ENCODE results near the gene SNCA. TPM values are rescaled to one million over a fixed set of nuclear protein-coding genes. Genes with fewer than 3 reads are reported as not detected.

SNCA gene
- polyA plus RNA-seq, 4 donors = 0.89 to 12.7 (median 3.1) TPM

- H3K4me1 ChIP-seq (ENCODE audit: control insufficient read depth in 3 of 3, insufficient read depth in 2 of 3, low read depth in 1 of 3, low read length in 2 of 3) = peaks cover 0 to 5% (median 0%) of the 10 kb centered on the region in 3 donors
- no peak overlapping the region for H3K4me3 ChIP-seq (ENCODE audit: low read depth in 1 of 3, low read length in 3 of 3)
- FAIRE-seq (no peak), DNase-seq (no peak)
- WGBS, 3 donors = 89 to 92% (median 91%) methylated on average over 2 of the region's 2 CpGs
- no peaks in the 10 kb centered on the region for H3K36me3 ChIP-seq (ENCODE audit: control insufficient read depth in 3 of 3, insufficient read depth in 2 of 3, low read depth in 1 of 3, low read length in 3 of 3)
- no peaks in the 10 kb centered on the region for H3K27me3 ChIP-seq (ENCODE audit: control insufficient read depth in 3 of 3, insufficient read depth in 3 of 3, low read length in 3 of 3)
- no peaks in the 10 kb centered on the region for H3K9me3 ChIP-seq (ENCODE audit: control insufficient read depth in 2 of 2, insufficient read depth in 1 of 2, low read depth in 1 of 2, low read length in 1 of 2)
- H3K27ac ChIP-seq (ENCODE audit: low read depth in 1 of 3, low read length in 2 of 3) = no peak overlapping the region
Observed at GRCh38 chr4:89704651-89705395, 132.1 kb downstream of the SNCA start.

GRCh38 chr4:89703829-89704590 is 133.0 kb downstream of the SNCA start:
- WGBS, 3 donors = 79 to 81% (median 80%) methylated on average over 6 of the region's 6 CpGs
- no peaks in the 10 kb centered on the region for H3K9me3 ChIP-seq (ENCODE audit: control insufficient read depth in 2 of 2, insufficient read depth in 1 of 2, low read depth in 1 of 2, low read length in 1 of 2)
- no peak overlapping the region for H3K4me3 ChIP-seq (ENCODE audit: low read depth in 1 of 3, low read length in 3 of 3)
- FAIRE-seq (no peak), DNase-seq (no peak)
- H3K36me3 ChIP-seq (ENCODE audit: control insufficient read depth in 3 of 3, insufficient read depth in 2 of 3, low read depth in 1 of 3, low read length in 3 of 3) = no peaks in the 10 kb centered on the region
- peaks cover 0 to 3% (median 0%) of the 10 kb centered on the region in 3 donors for H3K4me1 ChIP-seq (ENCODE audit: control insufficient read depth in 3 of 3, insufficient read depth in 2 of 3, low read depth in 1 of 3, low read length in 2 of 3)
- no peaks in the 10 kb centered on the region for H3K27me3 ChIP-seq (ENCODE audit: control insufficient read depth in 3 of 3, insufficient read depth in 3 of 3, low read length in 3 of 3)
- no peak overlapping the region for H3K27ac ChIP-seq (ENCODE audit: low read depth in 1 of 3, low read length in 2 of 3)

GRCh38 chr4:89700766-89701423 is 136.1 kb downstream of the SNCA start:
- H3K9me3 ChIP-seq (ENCODE audit: control insufficient read depth in 2 of 2, insufficient read depth in 1 of 2, low read depth in 1 of 2, low read length in 1 of 2) = no peaks in the 10 kb centered on the region
- FAIRE-seq = no peak
- H3K4me1 ChIP-seq (ENCODE audit: control insufficient read depth in 3 of 3, insufficient read depth in 2 of 3, low read depth in 1 of 3, low read length in 2 of 3) = no peaks in the 10 kb centered on the region
- H3K27ac ChIP-seq (ENCODE audit: low read depth in 1 of 3, low read length in 2 of 3) = no peak overlapping the region
- DNase-seq = no peak
- WGBS, 3 donors = 66 to 72% (median 69%) methylated on average over 1 of the region's 1 CpG
- H3K36me3 ChIP-seq (ENCODE audit: control insufficient read depth in 3 of 3, insufficient read depth in 2 of 3, low read depth in 1 of 3, low read length in 3 of 3) = no peaks in the 10 kb centered on the region
- H3K4me3 ChIP-seq (ENCODE audit: low read depth in 1 of 3, low read length in 3 of 3) = no peak overlapping the region
- H3K27me3 ChIP-seq (ENCODE audit: control insufficient read depth in 3 of 3, insufficient read depth in 3 of 3, low read length in 3 of 3) = no peaks in the 10 kb centered on the region

- Histone ChIP-seq H3K4me3 (ENCODE audit: low read depth in 1 of 3, low read length in 3 of 3) (no peak overlapping the region), H3K36me3 (ENCODE audit: control insufficient read depth in 3 of 3, insufficient read depth in 2 of 3, low read depth in 1 of 3, low read length in 3 of 3) (no peaks in the 10 kb centered on the region), H3K9me3 (ENCODE audit: control insufficient read depth in 2 of 2, insufficient read depth in 1 of 2, low read depth in 1 of 2, low read length in 1 of 2) (no peaks in the 10 kb centered on the region), H3K4me1 (ENCODE audit: control insufficient read depth in 3 of 3, insufficient read depth in 2 of 3, low read depth in 1 of 3, low read length in 2 of 3) (no peaks in the 10 kb centered on the region), H3K27me3 (ENCODE audit: control insufficient read depth in 3 of 3, insufficient read depth in 3 of 3, low read length in 3 of 3) (peaks cover 0 to 3% (median 0%) of the 10 kb centered on the region in 3 donors), H3K27ac (ENCODE audit: low read depth in 1 of 3, low read length in 2 of 3) (no peak overlapping the region)
- FAIRE-seq (no peak), DNase-seq (no peak)
- 75 to 89% (median 87%) methylated on average over 4 of the region's 4 CpGs for WGBS, 3 donors
Observed at GRCh38 chr4:89685690-89686089, 151.3 kb downstream of the SNCA start.

- no peak for FAIRE-seq
- WGBS, 3 donors = 52 to 61% (median 53%) methylated on average over 1 of the region's 1 CpG
- no peak overlapping the region for H3K27ac ChIP-seq (ENCODE audit: low read depth in 1 of 3, low read length in 2 of 3)
Observed at GRCh38 chr4:89685277-89685676, 151.7 kb downstream of the SNCA start.

GRCh38 chr4:89684536-89684935 is 152.4 kb downstream of the SNCA start:
- 97 to 100% (median 99%) methylated on average over 1 of the region's 1 CpG for WGBS, 3 donors
- FAIRE-seq (no peak), DNase-seq (no peak)
- Histone ChIP-seq H3K36me3 (ENCODE audit: control insufficient read depth in 3 of 3, insufficient read depth in 2 of 3, low read depth in 1 of 3, low read length in 3 of 3) (no peaks in the 10 kb centered on the region), H3K9me3 (ENCODE audit: control insufficient read depth in 2 of 2, insufficient read depth in 1 of 2, low read depth in 1 of 2, low read length in 1 of 2) (no peaks in the 10 kb centered on the region), H3K4me3 (ENCODE audit: low read depth in 1 of 3, low read length in 3 of 3) (no peak overlapping the region), H3K27ac (ENCODE audit: low read depth in 1 of 3, low read length in 2 of 3) (no peak overlapping the region), H3K27me3 (ENCODE audit: control insufficient read depth in 3 of 3, insufficient read depth in 3 of 3, low read length in 3 of 3) (peaks cover 0 to 3% (median 0%) of the 10 kb centered on the region in 3 donors), H3K4me1 (ENCODE audit: control insufficient read depth in 3 of 3, insufficient read depth in 2 of 3, low read depth in 1 of 3, low read length in 2 of 3) (no peaks in the 10 kb centered on the region)

More at GRCh38 chr4:89685277-89685676, 151.7 kb downstream of the SNCA start:
- no peak overlapping the region for H3K4me3 ChIP-seq (ENCODE audit: low read depth in 1 of 3, low read length in 3 of 3)
- H3K36me3 ChIP-seq (ENCODE audit: control insufficient read depth in 3 of 3, insufficient read depth in 2 of 3, low read depth in 1 of 3, low read length in 3 of 3) = no peaks in the 10 kb centered on the region
- peaks cover 0 to 3% (median 0%) of the 10 kb centered on the region in 3 donors for H3K27me3 ChIP-seq (ENCODE audit: control insufficient read depth in 3 of 3, insufficient read depth in 3 of 3, low read length in 3 of 3)
- no peaks in the 10 kb centered on the region for H3K9me3 ChIP-seq (ENCODE audit: control insufficient read depth in 2 of 2, insufficient read depth in 1 of 2, low read depth in 1 of 2, low read length in 1 of 2)
- no peaks in the 10 kb centered on the region for H3K4me1 ChIP-seq (ENCODE audit: control insufficient read depth in 3 of 3, insufficient read depth in 2 of 3, low read depth in 1 of 3, low read length in 2 of 3)
- DNase-seq = no peak

- FAIRE-seq = no peak
- WGBS, 3 donors = 43 to 57% (median 55%) methylated on average over 2 of the region's 2 CpGs
Observed at GRCh38 chr4:89682808-89683207, 154.2 kb downstream of the SNCA start.

GRCh38 chr4:89681671-89682070 is 155.3 kb downstream of the SNCA start:
- Histone ChIP-seq H3K9me3 (ENCODE audit: control insufficient read depth in 2 of 2, insufficient read depth in 1 of 2, low read depth in 1 of 2, low read length in 1 of 2) (no peaks in the 10 kb centered on the region), H3K36me3 (ENCODE audit: control insufficient read depth in 3 of 3, insufficient read depth in 2 of 3, low read depth in 1 of 3, low read length in 3 of 3) (no peaks in the 10 kb centered on the region), H3K4me3 (ENCODE audit: low read depth in 1 of 3, low read length in 3 of 3) (no peak overlapping the region), H3K4me1 (ENCODE audit: control insufficient read depth in 3 of 3, insufficient read depth in 2 of 3, low read depth in 1 of 3, low read length in 2 of 3) (no peaks in the 10 kb centered on the region), H3K27ac (ENCODE audit: low read depth in 1 of 3, low read length in 2 of 3) (no peak overlapping the region), H3K27me3 (ENCODE audit: control insufficient read depth in 3 of 3, insufficient read depth in 3 of 3, low read length in 3 of 3) (no peaks in the 10 kb centered on the region)
- 87 to 91% (median 88%) methylated on average over 1 of the region's 1 CpG for WGBS, 3 donors
- FAIRE-seq (no peak), DNase-seq (no peak)

More at GRCh38 chr4:89682808-89683207, 154.2 kb downstream of the SNCA start:
- Histone ChIP-seq H3K4me3 (ENCODE audit: low read depth in 1 of 3, low read length in 3 of 3) (no peak overlapping the region), H3K27ac (ENCODE audit: low read depth in 1 of 3, low read length in 2 of 3) (no peak overlapping the region), H3K9me3 (ENCODE audit: control insufficient read depth in 2 of 2, insufficient read depth in 1 of 2, low read depth in 1 of 2, low read length in 1 of 2) (no peaks in the 10 kb centered on the region), H3K27me3 (ENCODE audit: control insufficient read depth in 3 of 3, insufficient read depth in 3 of 3, low read length in 3 of 3) (no peaks in the 10 kb centered on the region), H3K4me1 (ENCODE audit: control insufficient read depth in 3 of 3, insufficient read depth in 2 of 3, low read depth in 1 of 3, low read length in 2 of 3) (no peaks in the 10 kb centered on the region), H3K36me3 (ENCODE audit: control insufficient read depth in 3 of 3, insufficient read depth in 2 of 3, low read depth in 1 of 3, low read length in 3 of 3) (no peaks in the 10 kb centered on the region)
- DNase-seq = peak in 1 of 2 donors; percentile 3
